PC-3 (cell line): ENCODE results near the gene OR8I2. TPM values are rescaled to one million over a fixed set of nuclear protein-coding genes. Genes with fewer than 3 reads are reported as not detected.
"Not testable (repeated sequence)": the region's sequence is repeated elsewhere in the genome, so short reads cannot be mapped to it uniquely, and the experiment has no call there.

Experiments used
- ATAC-seq: fragments of 200-7000 bp; cut with Tn5 transposase; 2 replicates; pipeline ENCODE4 v1.9.1; 2020; ENCODE audit warnings: mild to moderate bottlenecking, moderate library complexity
- BruUV-seq: library from RNA; stranded (reverse); fragments of 400-500 nt; replicated peaks from 2 replicates; lab custom pipeline; 2021; lab: Mats Ljungman, UMichigan
- CTCF ChIA-PET: fragments of 300-600 bp; sonication (Branson Sonifier 250); formaldehyde crosslinking; loops from one replicate; lab custom pipeline; 2022; ENCODE audit warnings: antibody characterized with exemption; lab: Charles Lee
- POLR2A ChIA-PET: fragments of 300-600 bp; sonication (Branson Sonifier 250); formaldehyde crosslinking; loops from one replicate; lab custom pipeline; 2022; ENCODE audit warnings: antibody characterized with exemption; ENCODE audit not compliant: unreplicated experiment; lab: Charles Lee
- DNase-seq: peaks from one replicate; pipeline ENCODE4 v3.0.0-alpha.2; 2015
- H2AFZ ChIP-seq: fragments of 300-600 bp; sonication (generic); 2 replicates; pipeline ENCODE4 v1.6.0; 2016; ENCODE audit warnings: antibody characterized with exemption, low read length
- H3F3A ChIP-seq: fragments of 300-600 bp; sonication (generic); one replicate; pipeline ENCODE4 v1.6.0; 2017; ENCODE audit warnings: antibody characterized with exemption, low read length, control low read depth, mild to moderate bottlenecking; ENCODE audit not compliant: unreplicated experiment
- H3K27ac ChIP-seq: fragments of 300-600 bp; sonication (generic); 2 replicates; pipeline ENCODE4 v1.5.1; 2016; ENCODE audit warnings: mild to moderate bottlenecking, low read length
- H3K27me3 ChIP-seq: fragments of 300-600 bp; sonication (generic); 2 replicates; pipeline ENCODE4 v1.6.1; 2016; ENCODE audit warnings: low read length, mixed read lengths
- H3K36me3 ChIP-seq: fragments of 300-600 bp; sonication (generic); 2 replicates; pipeline ENCODE4 v1.6.1; 2016; ENCODE audit warnings: low read depth, mixed run types, low read length, mixed read lengths
- H3K4me1 ChIP-seq: fragments of 300-600 bp; sonication (generic); 2 replicates; pipeline ENCODE4 v1.5.1; 2016; ENCODE audit warnings: low read length; ENCODE audit not compliant: insufficient read depth
- H3K4me2 ChIP-seq: fragments of 300-600 bp; sonication (generic); 2 replicates; pipeline ENCODE4 v1.6.0; 2016; ENCODE audit warnings: low read length
- H3K4me3 ChIP-seq: fragments of 300-600 bp; sonication (generic); 2 replicates; pipeline ENCODE4 v1.5.1; 2016; ENCODE audit warnings: mild to moderate bottlenecking, low read length, mixed read lengths
- H3K79me2 ChIP-seq: fragments of 300-600 bp; sonication (generic); 2 replicates; pipeline ENCODE4 v1.6.1; 2017; ENCODE audit warnings: low read length, mixed read lengths
- H3K9ac ChIP-seq: fragments of 300-600 bp; sonication (generic); 2 replicates; pipeline ENCODE4 v1.6.0; 2016; ENCODE audit warnings: mild to moderate bottlenecking, low read length
- H3K9me2 ChIP-seq: fragments of 300-600 bp; sonication (generic); replicated peaks from 2 replicates; pipeline ENCODE4 v1.6.1; 2016; ENCODE audit warnings: mixed run types, low read length, mixed read lengths
- H3K9me3 ChIP-seq: fragments of 300-600 bp; sonication (generic); 2 replicates; pipeline ENCODE4 v1.6.1; 2016; ENCODE audit warnings: low read length, mixed read lengths
- H4K20me1 ChIP-seq: fragments of 300-600 bp; sonication (generic); 2 replicates; pipeline ENCODE4 v1.6.1; 2016; ENCODE audit warnings: low read length, mixed read lengths
- EZH2 ChIP-seq: fragments of 300-600 bp; sonication (generic); IDR thresholded peaks from one replicate; pipeline ENCODE4 v1.6.1; 2017; ENCODE audit warnings: antibody characterized with exemption, mild to moderate bottlenecking, low read length; ENCODE audit not compliant: unreplicated experiment
- EZH2phosphoT487 ChIP-seq: fragments of 300-600 bp; sonication (generic); IDR thresholded peaks from 2 replicates; pipeline ENCODE4 v1.6.1; 2018; ENCODE audit warnings: mild to moderate bottlenecking, antibody characterized with exemption, low read length, borderline replicate concordance
- intact Hi-C: fragments of 100-400 bp; cut with micrococcal nuclease; formaldehyde crosslinking; loops from 2 replicates; pipeline ENCODE4 v1.9.0; 2023
- total RNA-seq: library from RNA; depleted of rRNA; stranded (reverse); fragments of >200 nt; gene quantifications from 2 replicates; pipeline ENCODE4 v1.2.3, GENCODE V29; 2014
- TF ChIP-seq, protein P1 (sequence below): fragments of 300-600 bp; sonication (generic); conservative IDR thresholded peaks from 2 replicates; pipeline ENCODE4 v1.5.1; 2017; ENCODE audit warnings: antibody characterized with exemption, low read depth, mild to moderate bottlenecking, low read length

OR8I2 gene
- total RNA-seq, 1 experiment from 2014 or later, result not detected

DNA sequence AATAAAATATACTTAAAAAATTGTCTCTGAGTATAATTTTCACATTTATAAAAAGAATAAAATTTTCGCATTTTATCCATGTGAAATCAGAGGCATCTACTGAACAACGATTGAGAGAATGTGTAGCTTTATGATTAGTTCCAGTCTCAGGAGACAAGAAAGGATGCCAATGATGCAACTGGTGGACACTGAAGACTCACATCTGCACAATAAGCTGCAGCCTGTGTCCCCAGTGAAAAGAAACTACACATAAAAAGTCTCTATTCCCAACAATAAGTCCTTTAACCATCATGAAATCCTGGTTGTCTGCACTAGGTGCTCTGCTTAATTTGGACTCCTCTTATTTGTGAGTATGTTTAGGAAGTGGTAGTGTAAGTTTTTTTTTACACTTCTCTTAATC is 43.6 kb upstream of the OR8I2 start:
- TF ChIP-seq, protein P1, sequence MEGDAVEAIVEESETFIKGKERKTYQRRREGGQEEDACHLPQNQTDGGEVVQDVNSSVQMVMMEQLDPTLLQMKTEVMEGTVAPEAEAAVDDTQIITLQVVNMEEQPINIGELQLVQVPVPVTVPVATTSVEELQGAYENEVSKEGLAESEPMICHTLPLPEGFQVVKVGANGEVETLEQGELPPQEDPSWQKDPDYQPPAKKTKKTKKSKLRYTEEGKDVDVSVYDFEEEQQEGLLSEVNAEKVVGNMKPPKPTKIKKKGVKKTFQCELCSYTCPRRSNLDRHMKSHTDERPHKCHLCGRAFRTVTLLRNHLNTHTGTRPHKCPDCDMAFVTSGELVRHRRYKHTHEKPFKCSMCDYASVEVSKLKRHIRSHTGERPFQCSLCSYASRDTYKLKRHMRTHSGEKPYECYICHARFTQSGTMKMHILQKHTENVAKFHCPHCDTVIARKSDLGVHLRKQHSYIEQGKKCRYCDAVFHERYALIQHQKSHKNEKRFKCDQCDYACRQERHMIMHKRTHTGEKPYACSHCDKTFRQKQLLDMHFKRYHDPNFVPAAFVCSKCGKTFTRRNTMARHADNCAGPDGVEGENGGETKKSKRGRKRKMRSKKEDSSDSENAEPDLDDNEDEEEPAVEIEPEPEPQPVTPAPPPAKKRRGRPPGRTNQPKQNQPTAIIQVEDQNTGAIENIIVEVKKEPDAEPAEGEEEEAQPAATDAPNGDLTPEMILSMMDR, result no peak
- no peak for TF ChIP-seq EZH2phosphoT487
- no peak for TF ChIP-seq EZH2

DNA sequence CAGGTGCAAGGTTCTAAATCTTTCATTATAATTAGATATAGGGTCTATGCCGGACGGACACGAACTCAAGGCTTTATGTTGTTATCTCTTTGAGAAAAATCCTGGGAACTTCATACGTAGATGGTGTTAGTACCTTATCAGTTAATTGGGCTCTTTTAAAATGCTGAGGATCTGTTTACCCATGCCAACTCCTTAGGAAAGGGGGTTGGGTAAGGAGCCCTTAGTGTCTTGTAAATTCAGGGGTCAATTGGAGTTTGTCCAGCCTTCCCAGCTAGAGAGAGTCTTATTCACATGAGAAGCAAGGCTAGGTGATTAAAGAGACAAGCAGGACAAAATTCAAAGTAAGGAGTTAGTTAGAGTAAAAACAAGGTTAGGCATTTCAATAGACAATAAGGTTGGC is 36.7 kb upstream of the OR8I2 start:
- H3K9me3 ChIP-seq, H3K4me1 ChIP-seq, H3K36me3 ChIP-seq, intact Hi-C loops, H3K27me3 ChIP-seq, ATAC-seq, BruUV-seq, H3F3A ChIP-seq, H4K20me1 ChIP-seq, CTCF ChIA-PET, DNase-seq, POLR2A ChIA-PET, H3K79me2 ChIP-seq, H3K9ac ChIP-seq, H3K4me3 ChIP-seq, H3K9me2 ChIP-seq, H3K4me2 ChIP-seq, H3K27ac ChIP-seq, H2AFZ ChIP-seq: not testable (repeated sequence)

More for the DNA sequence above, 43.6 kb upstream of the OR8I2 start:
- H3K9me2 ChIP-seq, result no peaks in the 10 kb centered on the region
- no peaks in the 10 kb centered on the region for H3K36me3 ChIP-seq
- intact Hi-C loops, result no loop called here
- CTCF ChIA-PET, result no interaction called here
- POLR2A ChIA-PET, result no interaction called here
- no peaks in the 10 kb centered on the region for H3K27me3 ChIP-seq
- DNase-seq (no peak), ATAC-seq (no peak)
- H3K9me3 ChIP-seq, result 0 out of 2 replicates have a peak, but pooled peaks cover 5% of the 10 kb centered on the region
- H4K20me1 ChIP-seq, result no peaks in the 10 kb centered on the region
- no peaks in the 10 kb centered on the region for H3K4me1 ChIP-seq
- H2AFZ ChIP-seq, result no peak overlapping the region
- H3K4me3 ChIP-seq, result no peak overlapping the region
- H3K79me2 ChIP-seq, result no peaks in the 10 kb centered on the region
- no peak overlapping the region for H3K9ac ChIP-seq
- H3K27ac ChIP-seq, result no peak overlapping the region
- H3F3A ChIP-seq, result no peaks in the 10 kb centered on the region
- H3K4me2 ChIP-seq, result no peak overlapping the region
- no TSS peak for BruUV-seq

DNA sequence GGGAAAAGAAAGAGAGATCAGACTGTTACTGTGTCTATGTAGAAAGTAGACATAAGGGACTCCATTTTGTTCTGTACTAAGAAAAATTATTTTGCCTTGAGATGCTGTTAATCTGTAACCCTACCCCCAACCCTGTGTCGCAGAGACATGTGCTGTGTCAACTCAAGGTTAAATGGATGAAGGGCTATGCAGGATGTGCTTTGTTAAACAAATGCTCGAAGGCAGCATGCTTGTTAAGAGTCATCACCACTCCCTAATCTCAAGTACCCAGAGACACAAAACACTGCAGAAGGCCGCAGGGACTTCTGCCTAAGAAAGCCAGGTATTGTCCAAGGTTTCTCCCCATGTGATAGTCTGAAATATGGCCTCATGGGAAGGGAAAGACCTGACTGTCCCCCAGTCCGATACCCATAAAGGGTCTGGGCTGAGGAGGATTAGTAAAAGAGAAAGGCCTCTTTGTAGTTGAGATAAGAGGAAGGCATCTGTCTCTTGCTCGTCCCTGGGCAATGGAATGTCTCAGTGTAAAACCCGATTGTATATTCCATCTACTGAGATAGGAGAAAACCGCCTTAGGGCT is 35.4 kb upstream of the OR8I2 start:
- H3K36me3 ChIP-seq, POLR2A ChIA-PET, H3K79me2 ChIP-seq, H3K9me3 ChIP-seq, ATAC-seq, CTCF ChIA-PET, H2AFZ ChIP-seq, BruUV-seq, H3K4me1 ChIP-seq, H3K27me3 ChIP-seq, H3K4me3 ChIP-seq, intact Hi-C loops, H3K4me2 ChIP-seq, H3F3A ChIP-seq, H3K27ac ChIP-seq, H3K9me2 ChIP-seq, H3K9ac ChIP-seq, H4K20me1 ChIP-seq, DNase-seq: not testable (repeated sequence)

DNA sequence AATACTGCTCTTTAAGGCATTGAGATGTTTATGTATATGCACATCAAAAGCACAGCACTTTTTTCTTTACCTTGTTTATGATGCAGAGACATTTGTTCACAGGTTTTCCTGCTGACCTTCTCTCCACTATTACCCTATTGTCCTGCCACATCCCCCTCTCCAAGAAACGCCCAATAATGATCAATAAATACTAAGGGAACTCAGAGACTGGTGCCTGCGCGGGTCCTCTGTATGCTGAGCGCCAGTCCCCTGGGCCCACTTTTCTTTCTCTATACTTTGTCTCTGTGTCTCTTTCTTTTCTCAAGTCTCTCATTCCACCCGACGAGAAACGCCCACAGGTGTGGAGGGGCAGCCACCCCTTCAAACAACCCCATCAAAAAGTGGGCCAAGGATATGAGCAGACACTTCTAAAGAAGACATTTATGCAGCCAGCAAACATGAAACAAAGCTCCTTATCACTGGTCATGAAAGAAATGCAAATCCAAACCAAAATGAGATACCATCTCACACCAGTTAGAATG is 34.8 kb upstream of the OR8I2 start:
- H3K27ac ChIP-seq, H3K27me3 ChIP-seq, H3K9me2 ChIP-seq, H3K36me3 ChIP-seq, CTCF ChIA-PET, DNase-seq, BruUV-seq, H3K4me2 ChIP-seq, intact Hi-C loops, H3K4me3 ChIP-seq, H3F3A ChIP-seq, H2AFZ ChIP-seq, H3K9me3 ChIP-seq, H3K79me2 ChIP-seq, H3K4me1 ChIP-seq, ATAC-seq, POLR2A ChIA-PET, H3K9ac ChIP-seq, H4K20me1 ChIP-seq: not testable (repeated sequence)
